CD4-positive, CD25-positive, alpha-beta regulatory T cell (primary cell): Measurements from ENCODE around the gene CDK2AP2. TPM values are rescaled to one million over a fixed set of nuclear protein-coding genes. Genes with fewer than 3 reads are reported as not detected.

Source experiments
- ATAC-seq, 2 donors: fragments of 150-1000 bp; cut with Tn5 transposase; one replicate each; pipeline ENCODE4 v1.10.0; 2021; ENCODE audit warnings: low read depth in 2 of 2, moderate number of reproducible peaks in 2 of 2, moderate library complexity in 1 of 2
- DNase-seq, 3 donors: peaks; one replicate each; pipeline versions ENCODE4 v3.0.0 to v3.0.0-alpha.2; 2012 to 2022; ENCODE audit warnings: mixed read lengths in 1 of 3
- H3K27ac ChIP-seq: one replicate; pipeline ENCODE4 v1.7.0; 2013; ENCODE audit warnings: mild to moderate bottlenecking, low read length; ENCODE audit not compliant: insufficient read depth, poor library complexity, severe bottlenecking
- H3K27me3 ChIP-seq: one replicate; pipeline ENCODE4 v1.7.0; 2013; ENCODE audit warnings: low read length; ENCODE audit not compliant: control insufficient read depth, insufficient read depth
- H3K36me3 ChIP-seq: one replicate; pipeline ENCODE4 v1.7.0; 2013; ENCODE audit warnings: mild to moderate bottlenecking, low read length, moderate library complexity; ENCODE audit not compliant: control insufficient read depth, insufficient read depth
- H3K4me1 ChIP-seq: 2 replicates; pipeline ENCODE4 v1.7.0; 2013; ENCODE audit warnings: mild to moderate bottlenecking, low read length; ENCODE audit not compliant: insufficient read depth, control insufficient read depth, poor library complexity, severe bottlenecking
- H3K4me3 ChIP-seq: one replicate; pipeline ENCODE4 v1.7.0; 2013; ENCODE audit warnings: low read depth, mild to moderate bottlenecking, low read length, moderate library complexity
- H3K9me3 ChIP-seq, 2 experiments: 1 replicate in 1 of 2; 2 replicates in 1 of 2; pipeline ENCODE4 v1.7.0; 2013; ENCODE audit warnings: low read length in 2 of 2, mild to moderate bottlenecking in 1 of 2, moderate library complexity in 1 of 2; ENCODE audit not compliant: control insufficient read depth in 2 of 2
- H3K27ac Mint-ChIP-seq, 3 donors: one replicate each; pipeline ENCODE4 v1.8.0; 2020 to 2022; ENCODE audit warnings: mild to moderate bottlenecking in 3 of 3, mixed read lengths in 3 of 3, moderate library complexity in 2 of 3
- H3K27me3 Mint-ChIP-seq: one replicate; pipeline ENCODE4 v1.8.0; 2022; ENCODE audit warnings: mild to moderate bottlenecking, mixed read lengths
- H3K36me3 Mint-ChIP-seq: one replicate; pipeline ENCODE4 v1.8.0; 2020; ENCODE audit warnings: mixed read lengths
- H3K4me1 Mint-ChIP-seq, 4 donors: one replicate each; pipeline ENCODE4 v1.8.0; 2020 to 2022; ENCODE audit warnings: mixed read lengths in 4 of 4, mild to moderate bottlenecking in 1 of 4
- H3K4me3 Mint-ChIP-seq, 4 donors: one replicate each; pipeline ENCODE4 v1.8.0; 2020 to 2022; ENCODE audit warnings: mild to moderate bottlenecking in 4 of 4, mixed read lengths in 4 of 4, moderate library complexity in 3 of 4
- H3K9me3 Mint-ChIP-seq, 7 donors: one replicate each; pipeline ENCODE4 v1.8.0; 2020 to 2022; ENCODE audit warnings: mixed read lengths in 7 of 7, mild to moderate bottlenecking in 3 of 7, moderate library complexity in 2 of 7
- polyA plus RNA-seq, 4 donors: library from polyadenylated mRNA; unstranded; fragments of 300-500 nt; fragmentation: Illumina TruSeq; gene quantifications; one replicate each; pipeline ENCODE4 v1.2.3, GENCODE V29; 2021
- total RNA-seq: library from RNA; stranded (reverse); gene quantifications from one replicate; pipeline ENCODE4 v1.2.3, GENCODE V29; 2022

Gene CDK2AP2
- total and polyA plus RNA-seq, 5 donors from 2014 or later: 38.5 to 135 (median 122) TPM

DNA sequence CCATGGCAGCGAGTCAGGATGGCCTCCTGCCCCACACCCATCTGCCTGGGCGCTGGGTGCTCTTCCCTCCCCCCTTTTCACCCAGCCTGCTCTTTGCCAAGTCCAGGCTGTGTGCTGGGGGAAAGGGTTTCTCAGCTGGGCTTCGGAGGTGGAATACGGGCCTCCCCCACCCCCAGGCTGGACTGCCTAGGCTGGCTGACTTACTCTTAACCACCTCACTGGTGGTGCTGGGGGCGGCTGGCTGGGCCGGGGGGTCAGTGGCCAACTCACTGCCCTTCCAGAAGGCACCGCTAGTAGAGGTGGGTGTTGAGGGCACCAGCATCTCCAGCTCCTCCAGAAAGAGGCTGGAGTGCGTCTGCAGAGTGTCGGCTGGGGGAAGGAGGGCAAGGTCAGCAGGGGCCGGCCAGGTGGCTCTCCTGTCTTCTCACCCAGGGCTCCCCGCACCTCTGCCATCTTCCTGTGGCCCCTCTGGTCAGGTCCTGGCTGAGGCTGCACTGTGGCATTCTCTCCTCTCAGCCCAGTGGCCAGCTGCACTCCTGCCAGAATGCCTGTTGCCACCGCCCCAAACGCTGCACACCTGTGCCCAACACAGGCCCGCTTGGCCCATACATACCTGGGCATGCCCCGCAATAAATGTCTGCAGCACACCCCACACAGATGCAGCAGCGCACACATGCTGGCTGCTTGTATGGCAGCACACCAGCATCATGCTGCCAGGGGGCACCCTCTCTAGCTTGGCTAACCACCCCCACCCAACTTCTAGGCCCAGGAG is 12.5 kb downstream of the CDK2AP2 start:
- H3K4me1 ChIP-seq: peaks cover under 1% of the 10 kb centered on the region
- ATAC-seq: no peak
- H3K27ac ChIP-seq: no peak overlapping the region
- peaks cover 0 to 6% (median under 1%) of the 10 kb centered on the region in 4 donors for H3K4me1 Mint-ChIP-seq
- H3K4me3 Mint-ChIP-seq: no peak overlapping the region
- H3K27me3 ChIP-seq: no peaks in the 10 kb centered on the region
- peak overlapping the region in 1 of 3 donors; percentile 40 for H3K27ac Mint-ChIP-seq
- no peak for DNase-seq
- no peaks in the 10 kb centered on the region for H3K27me3 Mint-ChIP-seq
- H3K9me3 Mint-ChIP-seq: no peaks in the 10 kb centered on the region
- no peaks in the 10 kb centered on the region for H3K9me3 ChIP-seq
- H3K4me3 ChIP-seq: no peak overlapping the region
- H3K36me3 Mint-ChIP-seq: peaks cover under 1% of the 10 kb centered on the region
- peaks cover 58% of the 10 kb centered on the region for H3K36me3 ChIP-seq

DNA sequence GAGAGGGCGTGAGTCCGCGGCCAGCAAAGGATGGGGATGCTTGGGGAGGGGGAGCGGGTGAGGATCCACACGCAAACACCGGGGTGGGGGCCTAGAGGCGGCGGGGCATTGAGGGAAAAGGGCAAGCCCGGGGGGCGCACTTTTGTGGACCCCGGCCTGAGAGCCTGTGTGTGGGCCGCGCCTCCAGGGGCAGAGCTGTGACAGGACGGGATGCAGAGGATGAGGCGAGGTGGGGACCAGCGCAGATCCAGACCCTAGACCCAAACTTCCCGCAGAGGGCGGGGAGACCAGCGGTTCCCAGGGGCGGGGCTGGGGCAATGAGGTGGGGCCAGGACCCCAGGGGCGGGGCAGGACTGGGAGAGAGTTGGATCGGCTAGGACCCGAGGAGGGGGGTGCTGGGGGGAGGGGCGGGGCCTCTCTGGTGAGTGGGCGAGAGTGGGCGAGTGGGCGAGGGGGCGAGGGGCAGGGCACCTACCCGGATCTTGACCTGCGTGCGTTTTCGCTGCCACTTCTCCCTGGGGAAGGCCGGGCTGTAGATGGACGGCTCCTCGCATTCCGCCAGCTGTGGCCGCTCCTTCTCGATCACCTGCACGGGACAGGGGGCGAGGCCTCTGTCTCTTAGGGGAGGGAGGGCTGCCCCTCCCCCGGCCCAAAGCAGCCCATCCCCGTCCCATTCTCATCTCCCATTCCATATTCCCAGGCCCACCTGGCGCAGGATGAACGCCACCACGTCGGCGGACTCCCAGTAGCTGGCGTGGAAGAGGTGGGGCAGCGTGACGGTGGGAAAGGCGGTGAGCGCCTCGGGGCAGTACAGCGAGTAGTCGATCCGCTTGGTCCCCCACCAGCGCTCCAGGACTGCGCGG is 13.4 kb downstream of the CDK2AP2 start:
- H3K4me1 ChIP-seq: peaks cover 3% of the 10 kb centered on the region
- peaks cover 0 to 13% (median 3%) of the 10 kb centered on the region in 4 donors for H3K4me1 Mint-ChIP-seq
- H3K9me3 Mint-ChIP-seq: no peaks in the 10 kb centered on the region
- no peaks in the 10 kb centered on the region for H3K27me3 ChIP-seq
- H3K4me3 Mint-ChIP-seq: no peak overlapping the region
- no peaks in the 10 kb centered on the region for H3K27me3 Mint-ChIP-seq
- no peaks in the 10 kb centered on the region for H3K9me3 ChIP-seq
- ATAC-seq: no peak
- no peak for DNase-seq
- H3K36me3 ChIP-seq: peaks cover 58% of the 10 kb centered on the region
- no peak overlapping the region for H3K4me3 ChIP-seq
- no peak overlapping the region for H3K27ac ChIP-seq
- peaks cover 3% of the 10 kb centered on the region for H3K36me3 Mint-ChIP-seq
- H3K27ac Mint-ChIP-seq: peak overlapping the region in 1 of 3 donors; percentile 38

DNA sequence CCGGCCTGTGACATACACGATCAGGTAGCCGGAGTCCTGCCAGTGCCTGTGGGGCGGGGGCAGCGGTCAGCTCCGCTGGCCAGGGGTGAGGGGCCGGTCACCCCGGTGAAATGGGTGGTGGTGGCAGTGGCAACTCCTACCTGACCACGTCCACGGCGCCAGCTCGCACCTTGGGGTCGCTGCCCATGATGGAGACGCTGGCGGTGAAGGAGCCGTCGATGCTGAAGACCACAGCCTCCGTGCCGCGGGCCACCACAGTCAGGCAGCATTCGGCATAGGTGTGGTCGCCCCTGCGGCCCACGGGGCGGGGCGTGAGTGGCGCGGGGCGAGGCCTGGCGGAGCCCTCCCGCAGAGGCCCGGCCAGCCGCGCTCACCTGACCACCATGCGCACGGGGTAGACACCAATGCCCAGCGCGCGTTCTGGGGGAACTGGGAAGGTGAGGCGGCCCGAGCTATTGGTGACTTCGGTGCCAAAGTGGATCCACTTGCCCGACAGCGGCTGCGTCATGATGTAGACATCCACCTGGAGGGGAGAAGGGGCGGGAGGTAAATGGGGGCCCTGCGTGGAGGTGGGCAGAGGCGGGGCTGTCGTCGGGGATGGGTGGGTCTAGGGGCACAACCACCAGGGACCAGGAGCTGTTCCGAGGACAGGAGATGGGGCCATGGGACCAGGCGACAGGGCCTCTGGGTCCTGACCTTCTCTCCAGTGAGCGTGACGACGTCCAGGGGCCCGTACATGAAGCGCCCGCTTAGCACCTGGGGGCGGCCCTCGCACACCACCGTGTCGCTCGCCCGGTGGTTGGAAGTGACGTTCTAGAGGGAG is 14.2 kb downstream of the CDK2AP2 start:
- no peak overlapping the region for H3K27ac ChIP-seq
- peaks cover 62% of the 10 kb centered on the region for H3K36me3 ChIP-seq

DNA sequence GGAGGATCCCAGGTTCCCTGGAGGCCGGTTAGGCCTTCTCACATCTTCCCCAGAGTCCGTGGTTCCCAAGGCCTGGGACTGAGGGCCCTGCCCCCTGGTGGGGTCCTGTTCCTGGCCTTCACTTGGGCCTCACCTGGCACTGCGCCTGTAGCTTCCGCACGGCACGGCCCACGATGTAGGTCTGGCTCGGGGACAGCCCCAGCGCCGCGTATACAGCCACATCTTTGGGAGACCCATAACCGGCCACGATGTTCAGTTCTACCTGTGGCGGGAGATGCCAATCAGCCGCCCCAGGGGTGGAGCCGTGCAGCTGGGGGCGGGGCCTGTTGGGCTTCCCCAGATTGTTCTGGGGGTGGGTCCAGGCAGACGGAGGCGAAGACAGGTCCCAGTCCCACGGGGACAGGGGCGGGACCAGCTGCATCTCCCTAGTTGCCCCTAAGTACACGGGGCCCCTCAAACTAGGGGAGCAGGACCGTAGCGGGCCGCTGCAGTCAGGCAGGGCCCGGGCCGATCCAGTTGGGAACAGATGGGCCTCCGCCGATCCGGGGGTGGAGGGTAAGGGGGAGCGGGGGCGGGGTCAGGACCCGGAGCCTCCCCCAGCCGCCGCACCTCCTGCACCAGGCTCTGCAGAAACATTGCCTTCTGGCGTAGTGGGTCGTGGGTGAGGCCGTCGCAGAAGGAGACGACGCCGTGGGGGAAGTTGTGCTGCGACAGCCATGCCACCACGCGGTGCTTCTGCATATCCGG is 15.0 kb downstream of the CDK2AP2 start:
- no peak overlapping the region for H3K4me3 Mint-ChIP-seq
- H3K36me3 Mint-ChIP-seq: peaks cover 6% of the 10 kb centered on the region
- ATAC-seq: no peak
- peaks cover 0 to 25% (median 10%) of the 10 kb centered on the region in 4 donors for H3K4me1 Mint-ChIP-seq
- Histone ChIP-seq H3K36me3 (peaks cover 62% of the 10 kb centered on the region), H3K4me1 (peaks cover 13% of the 10 kb centered on the region), H3K9me3 (no peaks in the 10 kb centered on the region), H3K27me3 (no peaks in the 10 kb centered on the region), H3K4me3 (no peak overlapping the region), H3K27ac (peak overlapping the region; percentile 25)
- H3K27ac Mint-ChIP-seq: no peak overlapping the region
- peaks cover 3% of the 10 kb centered on the region for H3K27me3 Mint-ChIP-seq
- no peaks in the 10 kb centered on the region for H3K9me3 Mint-ChIP-seq
- DNase-seq: no peak

More for the DNA sequence above, 14.2 kb downstream of the CDK2AP2 start:
- no peak overlapping the region for H3K27ac Mint-ChIP-seq
- H3K4me1 Mint-ChIP-seq: peaks cover 0 to 17% (median 6%) of the 10 kb centered on the region in 4 donors
- no peaks in the 10 kb centered on the region for H3K9me3 ChIP-seq
- no peaks in the 10 kb centered on the region for H3K9me3 Mint-ChIP-seq
- no peak for DNase-seq
- H3K27me3 Mint-ChIP-seq: no peaks in the 10 kb centered on the region
- no peak overlapping the region for H3K4me3 Mint-ChIP-seq
- ATAC-seq: no peak
- no peak overlapping the region for H3K4me3 ChIP-seq
- no peaks in the 10 kb centered on the region for H3K27me3 ChIP-seq
- peaks cover 5% of the 10 kb centered on the region for H3K36me3 Mint-ChIP-seq
- H3K4me1 ChIP-seq: peaks cover 5% of the 10 kb centered on the region

DNA sequence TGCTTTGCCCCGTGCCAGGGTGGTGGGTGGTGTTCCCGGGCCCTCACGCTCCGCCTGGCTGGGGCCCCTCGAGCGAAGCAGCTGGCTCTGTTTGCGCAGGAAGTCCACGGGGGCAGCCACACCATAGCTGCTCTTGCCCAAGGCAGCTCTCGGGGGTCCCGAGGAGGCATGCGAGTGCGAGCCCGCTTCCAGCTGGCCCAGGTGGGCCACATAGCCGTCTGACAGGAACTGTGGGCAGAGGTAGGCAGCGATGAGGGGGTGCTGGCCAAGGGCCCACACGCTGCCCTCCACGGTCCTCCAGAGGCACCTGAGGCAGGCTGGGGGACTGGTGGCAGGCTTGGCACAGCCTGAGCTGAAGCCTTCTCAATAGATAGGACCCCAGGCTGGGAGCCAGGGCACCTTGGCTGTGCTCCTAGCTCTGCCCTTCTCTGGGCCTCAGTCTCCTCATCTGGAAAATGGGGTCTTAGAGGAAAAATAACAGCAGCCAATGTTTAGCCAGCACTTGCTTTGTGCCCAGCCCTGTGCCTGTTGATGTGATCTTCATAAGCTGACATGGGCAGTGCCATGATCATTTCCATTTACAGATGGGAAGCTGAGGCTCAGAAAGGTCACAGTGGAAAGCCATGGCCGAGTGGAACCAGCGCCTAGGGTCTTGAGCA is 15.8 kb downstream of the CDK2AP2 start:
- Histone ChIP-seq H3K4me1 (peaks cover 21% of the 10 kb centered on the region), H3K27me3 (no peaks in the 10 kb centered on the region), H3K36me3 (peaks cover 65% of the 10 kb centered on the region), H3K27ac (peak overlapping the region; percentile 25), H3K4me3 (no peak overlapping the region), H3K9me3 (no peaks in the 10 kb centered on the region)
- H3K36me3 Mint-ChIP-seq: peaks cover 13% of the 10 kb centered on the region
- peaks cover 0 to 32% (median 17%) of the 10 kb centered on the region in 4 donors for H3K4me1 Mint-ChIP-seq
- DNase-seq: no peak
- H3K9me3 Mint-ChIP-seq: no peaks in the 10 kb centered on the region
- H3K27ac Mint-ChIP-seq: no peak overlapping the region
- ATAC-seq: no peak
- peaks cover 4% of the 10 kb centered on the region for H3K27me3 Mint-ChIP-seq
- H3K4me3 Mint-ChIP-seq: no peak overlapping the region

DNA sequence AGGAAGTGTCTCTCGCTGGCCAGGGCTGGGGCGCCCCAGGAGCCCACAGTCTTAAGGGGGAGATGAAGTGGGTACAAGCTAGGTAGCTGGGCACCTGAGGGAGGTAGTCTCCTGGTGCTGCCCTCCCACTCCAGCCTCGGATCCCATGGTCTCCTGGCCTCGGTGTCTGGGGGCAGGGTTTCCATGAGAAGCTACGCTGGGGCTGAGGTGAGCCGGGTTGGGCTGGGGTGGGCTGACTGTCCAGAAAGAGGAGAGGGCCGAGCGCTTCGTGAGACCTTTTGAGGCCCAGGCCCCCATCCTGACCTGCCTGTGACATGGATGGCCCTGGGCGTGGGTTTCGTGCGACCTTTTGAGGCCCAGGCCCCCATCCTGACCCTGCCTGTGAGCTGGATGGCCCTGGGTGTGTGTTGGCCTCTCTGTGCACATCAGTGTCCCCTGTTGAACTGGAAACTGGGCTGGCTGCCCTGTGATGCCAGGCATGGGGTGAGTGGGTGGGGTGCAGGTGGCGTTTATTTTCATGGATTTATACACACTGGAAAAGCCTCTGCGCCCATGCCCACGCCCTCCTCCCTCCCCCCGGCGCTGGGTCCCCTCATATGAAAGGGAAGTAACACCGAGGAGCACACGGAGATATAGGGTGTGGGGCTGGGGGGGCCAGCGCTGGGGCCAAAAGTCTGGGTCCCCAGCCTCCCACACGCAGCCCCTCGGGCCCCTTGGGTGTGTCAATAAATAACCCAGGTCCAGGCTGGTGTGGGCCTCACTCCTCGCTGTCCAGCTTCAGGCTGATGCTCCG is 16.5 kb downstream of the CDK2AP2 start:
- Histone ChIP-seq H3K27ac (no peak overlapping the region), H3K36me3 (peaks cover 63% of the 10 kb centered on the region), H3K9me3 (no peaks in the 10 kb centered on the region), H3K4me1 (peaks cover 28% of the 10 kb centered on the region), H3K27me3 (no peaks in the 10 kb centered on the region), H3K4me3 (no peak overlapping the region)
- Mint-ChIP-seq H3K27ac (no peak overlapping the region), H3K4me1 (peaks cover 0 to 40% (median 22%) of the 10 kb centered on the region in 4 donors), H3K4me3 (no peak overlapping the region), H3K27me3 (peaks cover 4% of the 10 kb centered on the region), H3K9me3 (no peaks in the 10 kb centered on the region), H3K36me3 (peaks cover 13% of the 10 kb centered on the region)
- ATAC-seq (no peak), DNase-seq (no peak)
